GM10847 (cell line): Measurements from ENCODE around the gene FOXA3.

Experiments used
- POLR2A ChIP-seq: IDR thresholded peaks from 2 replicates; pipeline ENCODE4 v1.6.1; 2011; ENCODE audit not compliant: insufficient read length; ENCODE audit errors: extremely low read depth

Gene FOXA3

GRCh38 chr19:45824531-45825262, 39.4 kb upstream of the FOXA3 start:
- no peak for TF ChIP-seq POLR2A

GRCh38 chr19:45825263-45825605, 38.9 kb upstream of the FOXA3 start:
- TF ChIP-seq POLR2A: no peak

GRCh38 chr19:45825917-45826893, 37.9 kb upstream of the FOXA3 start:
- TF ChIP-seq POLR2A: no peak

GRCh38 chr19:45826934-45827333, 37.2 kb upstream of the FOXA3 start:
- no peak for TF ChIP-seq POLR2A

GRCh38 chr19:45827459-45828093, 36.5 kb upstream of the FOXA3 start:
- no peak for TF ChIP-seq POLR2A

DNA sequence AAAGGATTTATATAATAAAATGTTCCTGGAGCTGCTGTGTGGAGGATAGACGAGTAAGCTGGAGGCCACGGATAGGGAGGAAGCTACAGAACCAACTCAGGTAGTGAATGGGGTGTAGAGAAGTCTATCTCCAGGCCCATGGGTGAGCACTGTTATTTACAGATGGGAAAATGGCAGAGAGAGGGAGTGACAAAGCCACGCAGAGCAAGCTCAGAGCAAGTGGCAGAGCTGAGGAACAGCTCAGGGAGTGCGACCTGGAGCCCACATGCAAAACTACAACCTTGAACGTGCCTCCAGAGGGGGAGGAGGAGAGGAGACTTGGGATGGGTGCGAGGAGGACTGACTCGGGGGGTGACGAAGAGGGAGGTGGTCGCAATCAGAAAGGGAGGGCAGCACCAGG, 35.6 kb upstream of the FOXA3 start:
- no peak for TF ChIP-seq POLR2A

DNA sequence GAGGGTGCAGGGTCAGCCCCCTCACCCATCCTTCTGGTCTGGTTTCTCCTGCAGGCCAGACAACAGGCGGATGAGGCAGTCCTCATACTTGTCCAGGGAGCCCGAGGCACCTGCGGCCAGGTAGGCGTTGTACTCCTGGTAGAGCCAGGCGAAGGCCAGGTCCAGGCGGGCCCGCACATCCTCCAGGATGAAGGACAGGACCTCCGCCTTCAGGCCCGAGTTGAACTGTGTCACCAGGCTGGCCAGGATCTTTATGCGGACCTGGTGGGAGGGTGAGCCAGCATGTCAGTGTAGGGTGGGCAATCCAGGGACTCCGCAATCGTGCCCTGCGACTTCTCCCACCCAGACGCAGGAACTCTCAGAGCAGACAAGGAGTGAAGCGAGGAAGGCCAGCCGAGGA, 35.2 kb upstream of the FOXA3 start:
- no peak for TF ChIP-seq POLR2A

DNA sequence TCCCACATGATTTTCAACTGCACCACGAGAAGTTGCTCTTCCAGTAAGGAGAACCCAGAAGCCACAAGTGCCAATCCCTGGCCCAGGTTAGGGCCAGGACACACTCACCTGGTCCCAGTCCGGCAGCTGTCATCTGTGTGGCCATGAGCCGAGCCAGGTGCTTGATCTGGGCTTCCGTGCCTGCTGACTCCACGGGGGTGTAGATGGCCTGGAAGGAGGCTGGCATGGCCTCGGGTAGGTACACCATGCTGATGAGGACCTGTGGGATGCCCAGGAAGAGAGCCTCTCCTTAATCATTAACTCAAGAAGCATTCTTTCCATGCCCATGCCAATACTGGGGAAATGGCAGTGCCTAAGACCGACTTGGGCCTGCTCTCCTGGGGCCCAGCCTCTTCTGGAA, 29.2 kb upstream of the FOXA3 start:
- no peak for TF ChIP-seq POLR2A

- no peak for TF ChIP-seq POLR2A
Measured at GRCh38 chr19:45842198-45842597, 21.9 kb upstream of the FOXA3 start.

DNA sequence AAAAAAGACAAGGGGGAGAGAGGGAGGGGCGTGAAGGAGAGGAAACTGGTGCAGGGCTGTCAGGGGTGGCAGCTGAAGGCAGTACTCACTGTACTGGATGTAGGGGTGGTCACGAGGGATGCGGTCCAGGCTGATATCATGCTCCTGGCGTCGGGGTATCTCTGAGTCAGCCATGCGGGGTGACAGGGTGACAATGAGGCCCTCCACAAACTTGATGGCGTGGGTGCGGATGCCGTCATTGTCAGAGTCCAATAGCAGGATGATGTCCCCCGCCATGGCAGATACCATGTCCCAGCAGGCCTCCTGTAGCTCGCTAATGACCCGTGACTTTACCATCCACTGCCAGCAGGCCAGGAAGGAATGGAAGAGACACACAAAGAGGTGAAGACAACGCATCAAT, 16.5 kb upstream of the FOXA3 start:
- TF ChIP-seq POLR2A: no peak

DNA sequence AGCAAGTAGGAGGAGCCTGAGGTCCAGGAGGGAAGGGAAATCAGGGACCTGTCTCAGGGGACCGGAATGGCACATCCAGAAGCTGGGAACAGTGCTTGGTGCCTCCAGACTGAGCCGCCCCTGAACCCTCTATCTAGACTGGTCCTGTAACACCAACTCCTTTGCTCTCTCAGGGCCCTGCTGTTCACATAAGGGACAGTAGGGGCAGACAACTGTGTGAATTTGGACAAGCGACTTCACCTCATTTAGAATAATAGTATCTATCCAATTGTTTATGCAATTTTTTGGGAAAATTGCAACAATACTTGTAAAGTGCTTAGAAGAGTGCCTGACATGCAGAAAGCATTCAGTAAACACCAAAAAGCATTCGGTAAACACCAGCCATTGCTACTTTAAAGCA, 15.2 kb upstream of the FOXA3 start:
- no peak for TF ChIP-seq POLR2A

GRCh38 chr19:45852145-45852750, 11.9 kb upstream of the FOXA3 start:
- no peak for TF ChIP-seq POLR2A

DNA sequence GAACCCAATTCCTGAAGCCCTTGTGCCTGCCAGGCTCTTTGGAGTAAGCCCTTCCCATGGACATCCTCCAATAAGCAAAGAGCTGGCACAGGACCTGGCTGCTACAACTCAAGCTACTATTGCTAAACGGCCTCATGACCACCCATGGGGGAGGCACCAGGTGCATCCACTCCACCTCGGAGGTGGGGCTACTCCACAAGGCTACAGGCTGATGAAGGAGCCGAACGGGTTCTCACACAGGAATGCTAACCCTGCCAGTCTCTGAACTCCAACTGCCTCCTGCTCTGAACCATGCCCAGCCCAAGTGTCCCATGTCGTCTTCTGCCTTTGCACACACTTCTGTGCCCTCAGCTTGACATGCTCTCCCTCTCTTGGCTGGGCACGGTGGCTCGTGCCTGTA, 11.1 kb upstream of the FOXA3 start:
- no peak for TF ChIP-seq POLR2A

DNA sequence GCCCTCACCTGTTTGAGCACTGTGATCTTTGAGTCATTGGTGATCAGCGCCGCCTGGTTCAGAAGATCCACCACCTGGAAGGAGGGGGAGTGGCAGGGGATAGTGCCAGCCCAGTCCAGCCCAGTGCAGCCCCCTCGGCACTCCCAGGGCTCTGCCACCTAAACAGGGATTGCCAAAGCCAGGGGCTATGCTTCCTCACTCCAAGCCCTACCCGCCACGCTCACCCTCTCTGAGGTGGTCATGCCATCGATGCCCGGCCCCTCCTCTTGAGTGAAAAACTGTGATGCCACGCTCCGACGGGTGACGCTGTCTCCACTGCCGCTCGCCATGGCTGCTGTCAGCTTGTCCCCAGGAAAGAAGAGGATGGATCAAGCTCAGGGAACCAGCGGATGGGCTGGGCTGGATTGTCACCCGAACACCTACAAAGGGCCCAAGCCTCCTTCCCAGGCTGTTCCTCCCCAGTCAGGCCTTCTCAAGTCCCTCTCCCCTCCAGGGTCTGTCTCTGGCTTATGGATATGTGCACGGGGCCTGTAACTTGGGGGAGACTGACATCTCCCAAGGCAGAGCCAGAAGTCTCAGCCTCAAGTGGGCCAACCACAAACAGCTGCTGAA, 9.9 kb upstream of the FOXA3 start:
- no peak for TF ChIP-seq POLR2A

- no peak for TF ChIP-seq POLR2A
Measured at GRCh38 chr19:45860359-45861259, 3.5 kb upstream of the FOXA3 start.

DNA sequence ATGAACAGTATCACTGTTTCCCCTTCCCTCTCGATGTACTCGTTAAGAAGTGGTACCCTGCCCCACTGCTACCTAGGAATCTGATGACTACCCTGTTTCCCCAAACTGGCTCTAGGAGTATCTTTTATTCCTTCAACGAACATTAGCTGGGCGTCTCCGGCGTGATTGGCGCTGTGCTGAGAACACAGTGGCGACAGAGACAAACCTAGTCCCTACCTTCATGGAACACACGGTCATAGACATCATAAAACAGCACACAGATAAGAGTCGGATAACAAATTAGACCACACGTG, 1.9 kb upstream of the FOXA3 start:
- TF ChIP-seq POLR2A: no peak
